ENCODE results near the gene APBB2.

Gene APBB2

GRCh38 chr4:40967550-40967949 is 246.8 kb downstream of the APBB2 start:
- H3K4me3 ChIP-seq (replicated peaks; ENCODE audit: low read depth, low read length), result no peak overlapping the region
- DNase-seq (ENCODE audit: extremely low read depth, low read depth), result no peak
- no peak for TF ChIP-seq CTCF (IDR thresholded peaks at IDR 0.05; ENCODE audit: low read depth, low read length, missing control alignments)

DNA sequence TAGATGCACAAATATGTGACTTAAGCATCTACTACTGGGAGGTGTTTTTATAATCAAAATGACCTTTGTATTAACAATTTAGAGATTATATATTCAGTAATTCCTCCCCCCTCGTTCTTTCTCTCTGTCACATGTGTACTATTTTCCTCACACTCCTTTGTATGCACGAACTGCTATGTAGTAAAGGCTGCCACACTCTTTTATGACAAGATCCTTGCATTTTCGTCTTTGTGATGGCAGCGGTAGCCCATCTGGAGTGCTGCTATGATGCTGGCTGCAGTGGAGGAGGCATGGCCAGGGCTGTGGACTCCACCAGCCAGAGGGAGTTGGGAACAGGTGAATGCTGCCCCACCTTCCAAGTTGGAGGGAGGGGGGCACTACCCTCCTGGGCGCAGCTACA is 248.3 kb downstream of the APBB2 start:
- H3K4me3 ChIP-seq (replicated peaks; ENCODE audit: low read depth, low read length), result no peak overlapping the region
- TF ChIP-seq CTCF (IDR thresholded peaks at IDR 0.05; ENCODE audit: low read depth, low read length, missing control alignments), result no peak
- no peak for DNase-seq (ENCODE audit: extremely low read depth, low read depth)

DNA sequence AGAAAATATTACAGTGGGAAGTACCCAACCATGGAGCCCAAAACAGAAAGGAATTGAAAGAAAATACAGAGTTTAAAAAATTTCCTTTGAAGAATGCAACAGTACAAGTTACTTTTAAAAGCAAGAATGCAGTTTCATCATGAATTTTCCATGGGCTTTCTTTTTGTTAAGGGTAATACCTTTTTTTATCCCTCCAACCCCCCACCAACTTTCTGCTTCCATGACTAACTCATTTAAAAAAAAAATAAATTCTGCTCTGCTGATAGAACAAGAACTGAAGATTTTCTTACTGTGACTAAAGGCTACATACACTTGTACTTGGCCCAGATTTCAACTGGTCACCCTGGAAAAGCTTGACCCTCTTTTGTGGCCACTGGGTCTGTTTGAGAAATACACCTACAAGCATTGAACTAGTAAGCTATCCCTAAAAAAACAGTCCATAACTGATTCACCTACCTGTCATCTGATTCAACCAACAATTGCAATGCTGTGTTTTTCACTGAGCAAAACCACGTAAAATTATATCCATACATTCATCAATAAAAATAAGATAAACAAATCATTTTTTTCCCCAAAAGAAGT is 250.4 kb downstream of the APBB2 start:
- H3K4me3 ChIP-seq (replicated peaks; ENCODE audit: low read depth, low read length), result no peak overlapping the region
- TF ChIP-seq CTCF (IDR thresholded peaks at IDR 0.05; ENCODE audit: low read depth, low read length, missing control alignments), result no peak
- DNase-seq (ENCODE audit: extremely low read depth, low read depth), result no peak

DNA sequence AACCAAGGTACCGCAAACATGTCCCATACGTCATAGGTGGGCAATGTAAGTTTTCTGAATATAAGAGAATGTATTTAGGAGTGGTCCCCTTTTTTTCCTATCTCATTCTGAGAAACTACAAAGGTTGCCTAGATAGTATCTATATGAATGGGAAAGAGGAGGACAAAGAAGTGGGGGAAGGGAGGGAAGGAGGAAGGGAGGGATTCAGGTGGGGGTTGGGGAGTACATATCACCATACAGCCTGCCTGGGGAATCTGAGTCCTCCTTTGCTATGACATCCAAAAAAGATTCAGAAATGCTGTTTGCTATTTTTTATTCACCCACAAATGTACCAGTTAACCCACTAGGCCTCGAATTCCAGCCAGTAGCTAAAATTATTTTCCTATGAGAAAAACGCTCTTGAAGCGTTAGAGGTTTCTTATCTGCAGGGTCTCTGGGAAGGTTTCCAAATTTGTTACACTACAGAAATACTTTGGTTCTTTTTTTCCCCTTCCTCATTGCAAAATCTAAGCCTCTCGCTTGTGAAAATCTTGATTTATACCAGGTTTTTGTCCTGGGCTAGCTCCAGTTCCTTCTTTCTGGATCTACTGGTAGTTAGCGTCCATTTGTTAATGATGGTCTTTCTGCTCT is 251.7 kb downstream of the APBB2 start:
- TF ChIP-seq CTCF (IDR thresholded peaks at IDR 0.05; ENCODE audit: low read depth, low read length, missing control alignments), result no peak
- no peak for DNase-seq (ENCODE audit: extremely low read depth, low read depth)
- H3K4me3 ChIP-seq (replicated peaks; ENCODE audit: low read depth, low read length), result no peak overlapping the region

DNA sequence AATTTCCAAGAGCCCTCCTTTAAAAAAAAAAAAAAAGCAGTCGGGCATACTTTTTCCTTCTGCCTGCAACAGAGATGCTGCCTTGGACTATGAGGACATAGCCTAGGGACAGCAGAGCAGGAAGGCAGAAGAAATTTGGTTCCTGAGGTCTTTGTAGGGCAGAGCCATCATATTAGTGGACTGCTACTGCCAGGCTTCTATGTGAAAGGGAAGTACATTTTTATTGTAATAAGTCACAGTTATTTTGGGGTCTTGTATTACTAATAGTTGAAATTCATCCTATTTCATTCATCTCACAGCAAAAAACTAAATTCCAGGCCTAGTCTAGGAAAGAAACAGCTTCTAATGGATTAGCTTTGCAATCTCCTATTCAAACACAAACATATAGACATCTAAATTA is 253.4 kb downstream of the APBB2 start:
- no peak for DNase-seq (ENCODE audit: extremely low read depth, low read depth)
- H3K4me3 ChIP-seq (replicated peaks; ENCODE audit: low read depth, low read length), result no peak overlapping the region
- TF ChIP-seq CTCF (IDR thresholded peaks at IDR 0.05; ENCODE audit: low read depth, low read length, missing control alignments), result no peak

- DNase-seq (ENCODE audit: extremely low read depth, low read depth), result no peak
- no peak overlapping the region for H3K4me3 ChIP-seq (replicated peaks; ENCODE audit: low read depth, low read length)
- no peak for TF ChIP-seq CTCF (IDR thresholded peaks at IDR 0.05; ENCODE audit: low read depth, low read length, missing control alignments)
These were observed 257.1 kb downstream of the APBB2 start for GRCh38 chr4:40957281-40957680.
